Middle frontal gyrus (tissue), 1 donor: ENCODE data around the gene SIMC1.
A peak's percentile ranks its signal among the peaks of the same experiment; 100 is the strongest.

ENCODE experiments used
- DNase-seq: peaks from one replicate; pipeline ENCODE4 v3.0.0-alpha.2; 2015; ENCODE audit warnings: low spot score; ENCODE audit errors: extremely low spot score

SIMC1 gene

GRCh38 chr5:176361437-176362232 is 123.4 kb downstream of the SIMC1 start, which contains the start of gene KIAA1191:
Gene KIAA1191, minus strand, starts transcription at chr5:176361764. Its CDS starts 2,256 bp downstream, at chr5:176359508.
- peak; percentile 84 for DNase-seq

DNA sequence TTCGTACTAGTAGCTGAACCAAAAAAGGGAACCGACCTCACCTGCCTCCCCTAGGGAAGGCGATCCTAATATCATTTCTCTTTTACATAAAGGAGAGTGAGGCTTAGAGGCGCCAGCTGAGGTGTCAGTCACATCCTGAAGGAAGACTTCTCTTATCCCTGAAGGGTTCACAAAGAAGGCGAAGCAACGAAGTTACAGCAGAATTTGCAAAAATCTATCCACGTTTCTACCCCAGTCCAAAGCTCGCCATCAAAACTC is 123.9 kb downstream of the SIMC1 start:
- no peak for DNase-seq

GRCh38 chr5:176364765-176365350 is 126.6 kb downstream of the SIMC1 start:
- no peak for DNase-seq

GRCh38 chr5:176365351-176366231 is 127.4 kb downstream of the SIMC1 start, which contains the start of gene ARL10:
Gene ARL10, plus strand, starts transcription at chr5:176365487. Its CDS starts 77 bp downstream, at chr5:176365564.
- no peak for DNase-seq

- no peak for DNase-seq
These were observed 128.1 kb downstream of the SIMC1 start for GRCh38 chr5:176366232-176366894.

- DNase-seq: no peak
These were observed 130.5 kb downstream of the SIMC1 start for GRCh38 chr5:176368726-176369125.

- DNase-seq: no peak
These were observed 131.9 kb downstream of the SIMC1 start for GRCh38 chr5:176369934-176370711.

DNA sequence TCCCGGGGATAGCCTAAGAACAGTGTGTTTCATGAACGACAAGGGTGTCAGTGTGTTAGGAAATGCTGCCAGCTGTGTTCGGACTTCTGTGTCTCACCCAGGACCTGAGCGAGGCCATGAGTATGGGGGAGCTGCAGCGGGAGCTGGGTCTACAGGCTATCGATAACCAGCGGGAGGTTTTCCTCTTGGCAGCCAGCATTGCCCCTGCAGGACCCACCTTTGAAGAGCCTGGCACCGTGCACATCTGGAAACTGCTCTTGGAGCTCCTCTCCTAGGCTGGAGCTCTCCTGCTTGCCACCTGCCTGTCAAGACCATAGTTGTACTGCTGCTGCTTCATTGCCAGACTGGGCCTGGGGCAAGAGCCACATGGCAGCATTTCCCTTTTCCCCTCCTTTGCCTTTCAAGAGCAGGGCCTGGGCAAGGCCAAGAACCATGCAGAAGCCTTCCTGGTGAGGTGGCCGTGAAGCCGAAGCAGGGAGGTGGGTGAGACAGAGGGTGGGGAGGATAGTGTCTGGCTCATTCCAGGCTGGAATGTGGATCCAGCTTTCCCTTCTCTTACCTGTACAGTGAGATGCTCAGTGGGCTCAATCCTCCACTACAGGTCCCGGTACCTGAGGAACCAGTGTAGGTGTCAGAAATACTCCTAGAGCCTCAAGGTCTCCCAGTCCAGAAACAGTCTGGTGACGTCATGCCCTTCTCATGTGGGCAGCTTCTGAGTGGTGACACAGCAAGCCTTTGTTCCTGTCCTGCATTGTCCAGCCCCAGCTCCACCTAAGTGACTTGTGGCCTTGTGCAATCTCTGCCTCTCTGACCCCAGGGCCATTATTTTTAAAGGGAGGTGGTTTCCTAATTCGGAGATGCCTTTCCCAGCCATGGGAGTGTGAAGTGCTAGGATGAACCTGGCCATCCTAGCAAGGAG is 133.7 kb downstream of the SIMC1 start:
- no peak for DNase-seq

DNA sequence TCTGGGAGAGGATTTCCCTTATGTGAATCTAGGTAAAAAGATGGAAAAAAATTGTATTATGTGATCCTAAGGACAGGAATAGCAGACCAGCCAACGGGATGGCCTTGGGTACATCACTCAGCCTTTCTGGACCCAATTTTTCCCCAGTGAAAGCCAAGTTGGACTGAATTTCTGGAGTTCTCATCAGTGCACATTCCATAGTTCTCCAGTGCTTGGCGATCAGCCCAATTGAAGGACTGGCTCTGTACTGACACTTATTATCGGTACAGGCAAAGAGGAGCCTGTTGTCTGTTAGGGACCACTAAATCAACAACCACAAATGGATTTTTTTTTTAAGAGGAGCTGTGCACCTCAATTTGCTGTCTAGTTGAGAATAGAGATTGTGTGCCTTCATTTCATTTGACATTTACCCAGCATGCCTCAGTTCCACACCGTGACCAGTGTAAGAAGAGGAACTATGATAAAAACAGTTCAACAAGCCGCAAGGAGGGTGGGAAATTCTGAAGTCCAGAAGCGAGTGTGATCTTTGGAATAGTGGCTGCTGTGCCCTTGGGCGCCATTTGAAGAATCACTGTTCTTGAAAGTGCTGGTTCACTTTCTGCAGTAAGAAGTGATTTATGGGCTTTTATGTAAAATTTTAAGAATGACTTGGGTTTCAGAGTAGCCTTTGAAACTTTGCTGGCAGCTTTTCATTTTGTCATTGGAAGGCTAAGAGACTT is 135.0 kb downstream of the SIMC1 start:
- no peak for DNase-seq

GRCh38 chr5:176379881-176380280 is 141.7 kb downstream of the SIMC1 start:
- DNase-seq: no peak

DNA sequence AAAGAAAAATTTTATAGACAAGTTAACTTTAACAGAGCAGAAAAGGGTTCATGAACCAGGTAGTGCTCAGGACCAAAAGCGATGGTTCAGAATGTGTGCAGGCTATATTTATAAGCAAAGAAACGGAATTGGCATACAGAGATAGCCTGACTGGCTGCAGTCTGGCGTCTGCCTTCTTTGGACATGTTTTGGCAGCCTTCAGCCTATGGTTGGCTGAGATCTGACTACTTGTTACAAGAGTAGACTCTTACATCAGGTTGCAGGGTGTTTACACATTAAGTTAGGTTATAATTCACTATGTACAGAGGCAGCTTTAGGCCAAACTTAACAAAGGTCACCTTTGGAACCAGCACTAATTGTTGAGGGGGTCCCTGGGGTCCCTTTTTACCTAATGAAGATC is 143.2 kb downstream of the SIMC1 start:
- no peak for DNase-seq

DNA sequence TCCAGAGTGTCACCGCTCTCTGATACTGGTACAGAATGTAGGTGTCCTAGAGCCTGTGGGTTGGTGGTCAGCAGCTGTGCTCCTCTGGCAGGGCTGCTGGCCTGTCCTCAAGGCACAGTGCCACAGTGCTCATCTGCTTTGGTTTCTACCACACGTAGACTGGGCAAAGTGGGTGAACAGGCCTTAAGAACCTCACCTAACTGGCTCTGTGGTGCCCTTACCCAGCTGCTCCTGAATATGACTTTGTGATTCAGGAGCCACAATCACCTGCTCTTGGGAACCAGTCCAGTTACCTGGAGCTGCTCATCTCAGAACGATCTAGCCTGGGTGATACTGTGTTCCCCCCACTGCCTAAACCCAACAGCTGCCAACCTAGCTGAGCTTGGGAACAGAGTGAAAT is 143.8 kb downstream of the SIMC1 start:
- DNase-seq: no peak

DNA sequence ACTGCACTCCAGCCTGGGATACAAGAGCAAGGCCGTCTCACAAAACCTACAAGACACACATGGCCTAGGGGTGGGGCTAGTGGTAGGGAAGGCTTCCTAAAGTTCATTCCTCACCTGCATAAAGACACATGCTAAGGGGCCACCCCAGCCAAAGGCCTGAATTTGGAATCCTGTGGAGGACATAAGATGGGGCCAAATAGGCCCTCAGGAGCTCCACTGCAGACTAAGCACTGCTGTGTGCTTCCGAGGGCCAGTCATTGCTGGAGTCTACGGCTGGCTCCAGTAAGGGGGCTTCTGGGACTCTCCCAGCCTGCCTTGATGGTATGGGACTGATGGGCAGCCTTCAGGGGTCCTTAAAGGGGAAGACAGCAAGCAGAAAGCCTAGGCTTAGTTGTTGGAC is 144.5 kb downstream of the SIMC1 start:
- no peak for DNase-seq

- DNase-seq: no peak
These were observed 145.2 kb downstream of the SIMC1 start for GRCh38 chr5:176383248-176383905.

GRCh38 chr5:176383961-176384360 is 145.7 kb downstream of the SIMC1 start:
- DNase-seq: no peak

DNA sequence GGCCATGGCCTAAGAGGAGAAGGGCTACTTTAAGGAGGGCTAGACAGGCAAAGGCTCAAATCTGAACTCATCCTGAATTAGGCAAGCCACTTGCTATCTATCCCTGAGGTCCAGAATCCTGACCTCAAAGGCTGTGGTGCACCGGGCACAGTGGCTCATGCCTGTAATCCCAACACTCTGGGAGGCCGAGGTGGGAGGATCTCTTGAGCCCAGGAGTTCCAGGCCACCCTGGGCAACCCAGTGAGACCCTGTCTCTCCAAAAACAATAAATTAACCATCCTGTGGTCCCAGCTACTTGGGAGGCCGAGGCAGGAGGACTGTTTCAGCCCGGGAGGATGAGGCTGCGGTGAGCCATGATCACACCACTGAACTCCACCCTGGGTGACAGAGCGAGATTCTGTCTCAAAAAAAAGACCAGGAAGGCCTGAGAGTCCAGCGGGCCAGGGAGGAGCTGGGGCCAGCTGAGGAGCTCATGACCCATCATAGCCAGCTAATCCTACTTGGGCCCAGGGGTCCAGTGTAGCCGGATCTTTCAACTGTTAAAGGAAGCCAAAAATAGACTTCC is 146.2 kb downstream of the SIMC1 start:
- DNase-seq: no peak

DNA sequence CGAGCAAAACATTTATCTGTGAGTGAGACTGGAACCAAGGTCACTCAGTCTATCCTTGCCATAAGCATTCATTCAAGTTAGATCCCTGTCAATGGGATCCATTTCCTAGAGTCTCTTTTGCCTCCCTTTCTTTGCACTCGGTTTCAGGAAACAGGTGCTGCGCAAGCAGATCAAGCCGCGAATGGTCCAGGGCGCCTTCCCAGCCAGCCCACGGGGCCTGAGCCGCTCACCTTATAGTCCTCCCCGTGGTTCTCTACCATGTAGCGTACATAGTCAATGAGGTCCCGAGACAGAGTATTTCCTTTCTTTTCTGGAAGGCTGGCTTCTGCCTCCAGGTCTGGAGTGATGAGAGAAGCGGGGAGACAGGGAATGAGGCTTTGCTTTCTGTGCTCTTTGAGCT is 146.8 kb downstream of the SIMC1 start:
- no peak for DNase-seq

DNA sequence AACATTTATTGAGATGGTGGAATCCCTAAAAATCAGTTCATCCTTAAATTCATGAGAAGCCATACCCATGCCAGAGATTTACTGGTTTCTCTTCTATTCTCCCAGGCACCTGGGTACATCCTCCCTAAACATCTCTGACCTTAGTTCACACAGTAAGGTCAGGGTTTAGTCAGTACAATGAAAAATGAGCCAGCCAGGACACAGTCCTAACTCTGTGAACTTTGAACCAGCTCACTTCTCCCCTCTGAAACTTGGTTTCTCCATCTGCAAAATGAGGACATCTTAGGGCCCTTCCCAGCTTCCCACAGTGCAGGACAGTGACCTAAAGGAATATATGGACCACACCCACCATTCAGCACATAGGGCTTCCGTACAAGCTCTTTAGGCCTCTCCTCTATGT is 148.3 kb downstream of the SIMC1 start:
- no peak for DNase-seq
